HG03460 (cell line): ENCODE data around the gene BECN2.

ENCODE experiments used
- ATAC-seq: cut with Tn5 transposase; IDR thresholded peaks from one replicate; pipeline ENCODE4 v1.9.1; 2021; ENCODE audit not compliant: unreplicated experiment

The BECN2 gene, protein sequence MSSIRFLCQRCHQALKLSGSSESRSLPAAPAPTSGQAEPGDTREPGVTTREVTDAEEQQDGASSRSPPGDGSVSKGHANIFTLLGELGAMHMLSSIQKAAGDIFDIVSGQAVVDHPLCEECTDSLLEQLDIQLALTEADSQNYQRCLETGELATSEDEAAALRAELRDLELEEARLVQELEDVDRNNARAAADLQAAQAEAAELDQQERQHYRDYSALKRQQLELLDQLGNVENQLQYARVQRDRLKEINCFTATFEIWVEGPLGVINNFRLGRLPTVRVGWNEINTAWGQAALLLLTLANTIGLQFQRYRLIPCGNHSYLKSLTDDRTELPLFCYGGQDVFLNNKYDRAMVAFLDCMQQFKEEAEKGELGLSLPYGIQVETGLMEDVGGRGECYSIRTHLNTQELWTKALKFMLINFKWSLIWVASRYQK

DNA sequence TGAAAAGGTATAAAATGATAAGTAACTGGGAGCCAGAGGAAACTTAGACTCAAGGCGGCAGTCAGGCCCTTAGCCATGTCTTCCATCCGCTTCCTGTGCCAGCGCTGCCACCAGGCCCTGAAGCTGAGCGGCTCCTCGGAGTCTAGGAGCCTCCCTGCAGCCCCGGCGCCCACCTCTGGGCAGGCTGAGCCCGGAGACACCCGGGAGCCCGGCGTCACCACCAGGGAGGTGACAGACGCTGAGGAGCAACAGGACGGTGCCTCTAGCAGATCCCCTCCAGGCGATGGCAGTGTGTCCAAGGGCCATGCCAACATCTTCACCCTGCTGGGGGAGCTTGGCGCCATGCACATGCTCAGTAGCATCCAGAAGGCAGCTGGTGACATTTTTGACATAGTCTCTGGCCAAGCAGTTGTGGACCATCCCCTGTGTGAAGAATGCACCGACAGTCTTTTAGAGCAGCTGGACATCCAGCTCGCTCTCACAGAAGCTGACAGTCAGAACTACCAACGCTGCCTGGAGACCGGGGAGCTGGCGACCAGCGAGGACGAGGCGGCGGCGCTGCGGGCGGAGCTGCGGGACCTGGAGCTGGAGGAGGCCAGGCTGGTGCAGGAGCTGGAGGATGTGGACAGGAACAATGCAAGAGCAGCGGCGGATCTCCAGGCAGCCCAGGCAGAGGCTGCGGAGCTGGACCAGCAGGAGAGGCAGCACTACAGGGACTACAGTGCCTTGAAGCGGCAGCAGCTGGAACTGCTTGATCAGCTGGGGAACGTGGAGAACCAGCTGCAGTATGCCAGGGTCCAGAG lies at the start of gene BECN2:
TSS of gene BECN2 (plus strand) at position 76 of the 803 bp plus-strand sequence. CDS start at position 76, 0 bp downstream.
- ATAC-seq = no peak

DNA sequence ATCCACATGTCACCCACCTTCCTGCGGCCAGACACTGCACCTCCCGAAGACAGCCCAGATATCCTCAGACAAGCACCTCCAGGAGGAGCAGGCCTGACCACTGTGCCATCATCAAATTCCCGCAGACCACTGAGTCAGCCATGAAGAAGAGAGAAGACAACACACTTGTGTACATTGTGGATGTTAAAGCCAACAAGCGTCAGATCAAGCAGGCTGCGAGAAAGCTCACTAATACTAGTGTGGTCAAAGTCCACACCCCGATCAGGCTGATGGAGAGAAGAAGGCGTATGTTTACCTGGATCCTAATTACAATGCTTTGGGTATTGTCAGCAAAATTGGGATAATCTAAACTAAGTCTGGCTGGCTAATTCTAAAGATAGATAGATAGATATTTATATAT lies 41.4 kb upstream of the BECN2 start:
- no peak for ATAC-seq

DNA sequence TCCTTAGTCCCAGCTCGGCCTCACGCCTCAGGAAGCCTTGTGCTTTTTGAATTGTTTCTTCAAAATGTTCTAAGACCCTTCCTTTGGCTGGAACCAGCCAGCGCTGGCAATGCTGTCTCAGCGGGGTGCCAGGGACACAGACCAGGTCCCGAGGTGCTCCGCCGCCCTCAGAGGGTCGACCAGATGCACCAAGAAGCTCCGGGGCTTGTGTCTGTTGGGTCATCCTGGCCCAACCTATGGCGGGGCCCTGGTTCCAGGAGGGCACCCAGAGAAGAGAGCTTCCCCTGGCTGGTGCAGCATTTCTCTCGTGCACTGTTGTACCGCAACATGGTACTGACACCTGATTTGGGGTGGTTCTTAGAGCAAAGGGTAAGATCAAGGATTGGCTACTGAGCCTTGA lies 40.1 kb upstream of the BECN2 start:
- ATAC-seq = no peak

DNA sequence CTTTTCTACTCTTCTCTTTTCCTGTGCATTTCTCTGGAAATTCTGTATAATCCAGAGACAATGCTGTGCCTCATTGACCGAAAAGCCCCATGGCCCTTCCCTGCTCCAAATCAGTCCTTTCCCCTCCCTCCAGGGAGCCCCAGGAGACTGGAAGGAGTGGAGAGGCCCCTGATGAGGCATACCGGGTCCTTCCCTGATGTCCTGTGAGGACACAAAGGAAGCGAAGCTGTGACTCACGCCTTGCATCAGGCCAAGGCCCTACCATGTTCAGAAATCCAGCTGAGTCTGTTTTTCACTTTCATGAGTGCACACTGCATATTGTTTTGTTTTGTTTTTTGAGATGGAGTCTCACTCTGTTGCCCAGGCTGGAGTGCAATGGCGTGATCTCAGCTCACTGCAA lies 38.7 kb upstream of the BECN2 start:
- no peak for ATAC-seq

DNA sequence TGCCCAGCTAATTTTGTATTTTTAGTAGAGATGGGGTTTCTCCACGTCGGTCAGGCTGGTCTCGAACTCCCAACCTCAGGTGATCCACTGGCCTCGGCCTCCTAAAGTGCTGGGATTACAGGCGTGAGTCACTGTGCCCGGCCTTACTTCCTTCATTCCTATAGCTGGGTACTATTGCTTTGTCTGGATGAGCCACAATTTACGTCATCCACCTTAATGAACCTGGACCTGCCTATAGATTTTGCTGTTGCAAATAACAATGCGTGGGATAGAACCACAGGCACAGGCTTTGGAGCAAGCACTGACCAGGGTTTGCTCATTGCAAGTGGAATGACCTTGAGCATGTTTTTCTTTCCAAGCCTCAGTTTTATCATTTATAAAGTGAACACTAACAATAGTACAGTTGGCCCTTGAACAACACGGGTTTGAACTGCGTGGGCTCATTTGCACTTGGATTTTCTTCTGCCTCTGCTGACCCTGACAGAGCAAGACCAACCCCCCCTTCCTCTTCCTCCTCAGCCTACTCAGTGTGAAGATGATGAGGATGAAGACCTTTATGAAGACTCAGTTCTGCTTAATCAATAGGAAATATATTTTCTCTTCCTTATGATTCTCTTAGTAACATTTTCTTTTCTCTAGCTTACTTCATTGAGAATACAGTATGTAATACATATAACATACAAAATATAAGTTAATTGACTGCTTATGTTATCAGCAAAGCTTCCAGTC lies 33.3 kb upstream of the BECN2 start:
- no peak for ATAC-seq

DNA sequence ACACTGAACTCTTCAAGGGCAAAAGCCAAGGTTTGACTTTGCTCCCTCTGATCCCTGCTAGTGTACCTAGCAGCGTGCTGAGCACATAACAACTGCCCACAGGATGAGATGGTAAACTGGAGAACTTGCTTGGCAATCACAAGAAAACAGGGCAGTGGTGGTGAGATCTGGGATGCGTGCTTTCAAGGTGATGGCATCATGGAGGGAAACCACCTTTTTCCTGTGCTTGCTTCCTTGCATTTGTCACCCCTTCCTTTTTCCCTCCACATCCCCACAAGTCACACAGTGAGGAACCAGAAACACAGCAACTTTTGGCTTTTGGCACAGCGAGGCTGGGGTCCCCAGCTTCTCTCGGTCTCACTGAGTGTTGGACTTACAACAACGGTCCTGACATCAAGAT lies 31.4 kb upstream of the BECN2 start:
- no peak for ATAC-seq

DNA sequence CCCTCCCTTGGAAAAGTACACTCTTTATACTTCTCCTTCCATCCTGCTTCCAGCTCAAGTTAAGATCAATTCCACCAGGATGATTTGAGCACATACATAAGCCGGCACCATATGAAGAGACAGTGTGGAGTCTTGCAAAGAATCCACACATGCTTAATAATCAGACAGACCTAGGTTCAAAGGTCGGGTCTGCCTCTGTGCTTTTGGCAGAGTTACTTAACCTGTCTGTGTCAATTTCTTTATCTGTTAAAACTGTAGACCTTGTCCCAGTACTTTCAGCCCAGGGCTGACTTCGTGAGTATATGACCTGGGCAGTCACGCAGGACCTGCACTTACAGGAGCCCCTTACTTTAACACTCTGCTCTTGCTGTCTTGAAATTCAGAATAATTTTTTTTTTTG lies 30.2 kb upstream of the BECN2 start:
- ATAC-seq = no peak

DNA sequence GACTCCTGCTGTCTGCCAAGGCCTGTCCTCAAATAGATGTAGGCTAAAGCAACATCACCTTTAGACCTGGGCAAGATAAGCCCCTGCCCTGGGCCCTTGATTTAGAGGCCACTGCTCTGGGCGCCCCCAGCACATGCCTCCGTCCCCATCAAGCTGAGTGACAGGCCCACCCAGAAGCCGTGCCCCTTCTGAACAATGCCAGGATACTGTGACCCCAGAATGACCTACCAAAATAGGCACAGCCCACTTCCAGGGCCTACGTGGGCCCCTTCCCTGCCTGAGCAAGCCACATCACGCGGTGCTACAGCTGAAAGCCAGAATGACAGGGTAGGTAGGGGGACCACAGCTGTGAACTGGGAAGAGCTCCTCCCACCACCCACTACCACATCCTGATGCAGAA lies 24.7 kb upstream of the BECN2 start:
- ATAC-seq = no peak

DNA sequence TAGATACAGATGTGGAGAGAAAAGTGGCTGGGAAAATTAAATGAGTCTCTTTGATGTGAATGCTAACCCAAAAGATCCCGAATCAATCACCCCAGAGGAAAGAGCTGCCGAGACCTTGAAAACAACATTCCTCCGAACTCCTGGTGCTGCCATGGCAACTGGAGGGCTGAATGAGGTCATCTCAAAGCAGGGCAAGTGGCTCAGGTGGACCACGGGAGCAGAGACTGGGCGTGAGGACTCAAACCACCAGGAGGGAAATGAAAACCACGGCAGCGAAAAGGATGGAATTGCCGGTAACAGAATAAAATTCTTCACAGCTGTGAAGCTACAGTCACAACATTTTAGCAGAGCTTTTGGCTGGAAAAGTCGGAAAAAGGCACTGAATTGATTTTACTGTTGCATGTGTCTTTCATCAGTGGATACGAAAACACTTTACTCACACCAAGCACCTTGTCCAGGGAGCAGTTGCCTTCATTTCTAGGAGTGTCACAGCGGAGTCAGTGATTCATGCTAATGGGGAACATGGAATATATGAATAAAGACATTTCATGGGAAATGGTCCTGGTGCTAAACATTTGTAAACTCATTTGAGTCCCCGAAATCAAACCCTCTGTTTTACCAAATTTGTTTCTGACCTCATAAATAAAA lies 23.2 kb upstream of the BECN2 start:
- no peak for ATAC-seq

DNA sequence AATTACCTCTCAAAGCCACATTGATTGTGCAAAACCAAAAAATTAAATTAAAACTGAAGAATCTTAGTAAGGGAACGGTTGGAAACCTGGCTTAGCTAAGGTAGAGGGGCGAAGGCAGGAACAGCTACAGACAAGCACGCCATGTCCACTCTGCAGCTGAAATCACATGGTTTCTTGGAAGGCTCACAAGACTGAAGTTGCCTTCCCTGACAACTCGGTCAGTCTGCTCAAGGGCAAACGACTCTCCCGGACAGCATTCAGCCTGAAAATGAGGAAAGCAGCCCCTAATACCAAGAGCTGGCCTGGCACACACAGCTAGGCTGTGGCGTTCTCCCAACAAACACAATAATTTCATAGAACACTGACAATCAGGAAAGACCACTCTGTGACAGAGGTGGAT lies 22.7 kb upstream of the BECN2 start:
- ATAC-seq = no peak

DNA sequence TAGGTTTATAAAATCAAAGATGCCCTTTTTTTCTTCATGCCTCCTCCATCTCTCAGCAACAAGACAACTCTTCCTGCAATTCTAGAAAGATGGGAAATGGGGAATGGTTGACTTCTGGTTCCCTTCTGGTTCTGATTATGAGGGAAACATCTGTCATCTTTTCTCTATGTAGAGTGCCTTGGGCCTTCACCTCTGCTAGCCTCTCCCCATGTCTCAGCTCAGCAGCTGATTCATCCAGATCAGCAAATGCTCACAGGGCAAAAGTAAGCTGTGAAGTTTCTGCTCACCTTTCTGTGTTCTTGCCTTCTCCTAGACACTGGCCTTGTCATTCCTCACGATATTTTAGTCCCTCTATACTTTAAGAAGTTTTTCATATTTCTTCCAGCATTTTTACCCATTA lies 17.8 kb upstream of the BECN2 start:
- ATAC-seq = no peak

DNA sequence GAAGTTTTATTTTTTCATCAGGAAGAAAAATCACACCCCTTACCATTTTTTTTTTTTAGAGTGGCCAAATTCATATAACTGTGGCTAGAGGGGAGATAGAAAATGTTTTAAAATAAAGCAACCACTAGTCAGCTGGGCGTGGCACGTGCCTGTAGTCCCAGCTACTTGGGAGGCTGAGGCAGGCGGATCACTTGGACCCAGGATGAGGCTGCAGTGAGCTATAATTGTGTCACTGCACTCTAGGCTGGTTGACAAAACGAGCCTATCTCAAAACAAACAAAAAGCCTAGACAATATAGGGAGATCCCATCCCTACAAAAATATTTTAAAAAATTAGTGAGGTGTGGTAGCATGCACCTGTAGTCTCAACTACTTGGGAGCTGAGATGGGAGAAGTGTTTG lies 14.8 kb upstream of the BECN2 start:
- no peak for ATAC-seq

DNA sequence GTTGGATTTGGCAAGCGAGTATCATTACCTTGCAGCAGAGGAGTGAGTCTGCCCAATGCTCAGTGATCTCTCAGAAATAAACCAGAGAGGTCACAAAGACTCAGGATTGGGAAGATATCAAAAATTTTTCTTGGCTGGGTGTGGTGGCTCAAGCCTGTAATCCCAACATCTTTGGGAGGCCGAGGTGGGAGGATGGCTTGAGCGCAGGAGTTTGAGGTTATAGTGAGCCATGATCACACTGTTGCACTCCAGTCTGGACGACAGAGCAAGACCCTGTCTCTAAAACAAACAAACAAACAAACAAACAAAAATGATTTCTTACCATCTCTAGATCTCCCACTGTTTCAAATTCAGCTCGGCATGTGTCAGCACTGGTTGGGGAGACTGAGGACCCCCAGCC lies 13.3 kb upstream of the BECN2 start:
- ATAC-seq = no peak

DNA sequence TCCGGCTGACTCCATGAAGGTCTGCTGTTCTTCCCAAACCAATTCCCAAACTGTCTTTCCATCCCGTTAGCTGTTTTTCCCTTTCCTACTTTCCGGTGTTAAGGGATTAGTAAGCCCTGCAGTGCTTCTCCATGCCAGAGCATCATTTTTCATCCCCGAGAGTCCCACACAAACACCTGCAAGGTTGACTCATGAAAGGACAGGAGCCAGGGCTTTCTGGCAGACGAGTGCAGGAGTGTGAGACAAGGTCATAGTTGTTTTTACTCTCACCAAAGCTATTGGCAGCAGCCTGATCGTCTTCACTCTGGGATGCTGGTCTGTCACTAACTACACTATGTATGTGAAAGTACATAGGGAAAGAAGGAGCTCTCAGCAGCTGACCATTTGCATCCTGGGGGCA lies 10.2 kb upstream of the BECN2 start:
- ATAC-seq = no peak

DNA sequence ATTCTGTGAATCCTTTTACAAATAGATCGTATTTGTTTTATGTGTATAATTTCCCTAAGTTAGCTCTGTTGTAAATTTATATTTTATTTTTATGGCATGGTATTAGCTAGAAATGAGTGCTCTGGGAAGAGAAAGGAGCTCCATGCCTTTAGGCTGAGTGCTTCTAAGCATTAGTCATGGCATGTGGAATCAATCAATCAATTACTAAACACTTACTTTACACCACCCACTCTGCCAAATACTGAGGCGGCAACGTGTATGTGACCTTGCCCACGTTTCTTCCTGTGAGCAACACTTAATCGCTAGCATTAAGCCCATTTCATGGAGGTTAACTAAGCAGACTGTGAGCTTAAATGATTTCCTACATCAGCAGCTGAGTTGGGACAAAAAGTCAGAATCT lies 7.2 kb upstream of the BECN2 start:
- no peak for ATAC-seq

DNA sequence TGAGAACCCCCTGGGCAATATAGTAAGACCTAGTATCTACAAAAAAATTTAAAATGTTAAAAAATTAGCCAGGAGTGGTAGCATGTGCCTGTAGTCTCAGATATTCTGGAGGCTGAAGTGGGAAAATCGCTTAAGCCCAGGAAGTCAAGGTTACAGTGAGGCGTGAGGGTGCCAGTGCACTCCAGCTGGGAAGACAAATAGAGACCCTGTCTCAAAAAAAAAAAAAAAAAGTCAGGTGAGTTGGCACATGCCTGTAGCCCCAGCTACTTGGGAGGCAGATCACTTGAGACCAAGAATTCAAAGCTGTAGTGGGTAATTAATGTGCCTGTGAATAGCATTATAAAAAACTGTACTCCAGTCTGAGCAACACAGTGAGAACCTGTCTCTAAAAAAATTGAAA lies 4.6 kb downstream of the BECN2 start:
- no peak for ATAC-seq

DNA sequence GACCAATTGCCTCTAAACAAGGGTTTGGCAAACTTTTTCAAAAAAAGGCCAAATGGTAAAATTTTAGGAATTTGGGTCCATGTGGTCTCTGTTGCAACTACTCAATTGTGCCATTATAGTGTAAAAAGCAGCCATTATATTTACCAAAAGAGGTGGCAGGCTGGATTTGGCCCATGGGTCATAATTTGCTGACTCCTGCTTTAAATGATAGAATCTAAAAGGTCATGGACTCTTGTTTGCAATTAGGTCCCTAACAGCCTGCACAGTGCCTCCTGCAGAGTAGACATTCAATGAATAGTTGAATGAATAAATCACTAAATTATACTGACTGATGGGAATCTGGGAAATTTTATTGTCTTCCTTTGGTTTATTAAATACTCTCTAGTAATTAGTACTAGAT lies 6.2 kb downstream of the BECN2 start:
- no peak for ATAC-seq

DNA sequence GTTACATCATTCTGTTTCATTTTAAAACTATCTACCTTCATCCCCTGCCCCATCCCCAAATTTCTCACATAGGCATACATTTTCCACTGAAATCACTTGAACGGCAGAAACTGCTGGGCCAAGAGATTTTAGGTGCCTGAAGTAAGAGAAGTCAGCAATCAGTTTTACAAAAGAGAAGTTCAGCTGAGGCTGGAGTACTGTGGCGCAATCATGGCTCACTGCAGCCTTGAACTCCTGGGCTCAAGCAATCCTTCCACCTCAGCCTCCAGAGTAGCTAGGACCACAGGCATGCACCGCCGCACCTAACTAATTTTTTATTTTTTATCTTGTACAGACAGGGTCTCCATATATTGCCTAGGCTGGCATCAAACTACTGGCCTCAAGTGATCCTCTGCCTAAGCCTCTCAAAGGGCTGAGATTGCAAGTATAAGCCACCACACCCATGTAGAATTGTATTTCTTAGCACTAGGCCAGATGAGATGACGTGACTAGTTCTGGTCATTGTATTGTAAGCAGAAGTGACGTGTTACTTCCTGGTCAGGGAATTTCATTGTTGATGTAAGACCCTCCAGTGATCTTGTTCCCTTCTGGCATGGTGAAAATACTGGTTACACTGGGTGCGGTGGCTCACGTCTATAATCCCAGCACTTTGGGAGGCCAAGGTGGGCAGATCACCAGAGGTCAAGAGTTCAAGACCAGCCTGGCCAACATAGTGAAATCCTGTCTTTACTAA lies 7.1 kb downstream of the BECN2 start:
- ATAC-seq = no peak

DNA sequence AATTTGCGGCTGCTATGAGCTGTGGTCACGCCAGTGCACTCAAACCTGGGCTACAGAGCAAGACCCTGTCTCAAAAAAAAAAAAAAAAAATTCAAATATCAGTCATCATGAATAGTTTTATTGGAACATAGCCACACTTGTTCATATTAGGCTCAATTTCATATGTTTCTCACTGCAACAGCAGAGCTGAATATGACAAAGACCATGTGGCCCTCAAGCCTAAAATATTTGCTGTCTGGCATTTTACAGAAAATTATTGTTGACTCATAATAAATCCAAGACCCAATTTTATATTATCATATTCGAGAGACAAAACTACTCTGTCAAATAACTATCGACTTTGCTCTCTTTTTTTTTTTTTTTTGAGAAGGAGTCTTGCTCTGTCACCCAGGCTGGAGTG lies 11.0 kb downstream of the BECN2 start:
- ATAC-seq = no peak

DNA sequence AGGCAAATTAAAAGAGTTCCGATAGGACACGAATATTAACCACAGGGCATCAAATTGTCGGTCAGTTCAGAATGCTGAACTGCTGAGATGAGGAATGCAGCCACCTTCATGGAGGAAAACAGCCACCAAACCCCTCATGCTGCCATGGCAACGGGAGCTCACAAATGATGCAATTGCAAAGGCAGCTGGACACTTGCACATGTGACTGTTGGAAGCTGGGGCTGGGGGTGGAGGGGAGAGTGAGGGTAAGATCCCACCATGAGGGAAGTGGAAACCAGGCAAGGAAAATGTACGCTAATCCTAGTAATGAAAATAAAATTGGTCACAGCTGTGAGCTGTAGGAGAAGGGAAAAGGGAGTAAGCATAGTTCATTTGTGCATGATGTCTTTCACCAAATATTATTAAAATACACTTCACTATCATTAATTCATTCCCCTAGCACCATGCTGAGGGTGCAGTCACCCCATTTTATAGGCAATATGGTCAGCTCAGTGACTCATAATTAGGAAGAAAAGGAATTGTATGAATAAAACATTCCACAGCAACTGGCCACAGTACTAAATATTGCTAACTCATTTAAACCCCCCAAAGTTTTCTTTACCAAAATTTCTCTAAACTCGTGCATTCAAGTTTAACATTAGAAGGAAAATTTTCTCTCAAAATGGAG lies 15.3 kb downstream of the BECN2 start:
- ATAC-seq = no peak
